ENCODE results near the gene MRGPRD.

DNA sequence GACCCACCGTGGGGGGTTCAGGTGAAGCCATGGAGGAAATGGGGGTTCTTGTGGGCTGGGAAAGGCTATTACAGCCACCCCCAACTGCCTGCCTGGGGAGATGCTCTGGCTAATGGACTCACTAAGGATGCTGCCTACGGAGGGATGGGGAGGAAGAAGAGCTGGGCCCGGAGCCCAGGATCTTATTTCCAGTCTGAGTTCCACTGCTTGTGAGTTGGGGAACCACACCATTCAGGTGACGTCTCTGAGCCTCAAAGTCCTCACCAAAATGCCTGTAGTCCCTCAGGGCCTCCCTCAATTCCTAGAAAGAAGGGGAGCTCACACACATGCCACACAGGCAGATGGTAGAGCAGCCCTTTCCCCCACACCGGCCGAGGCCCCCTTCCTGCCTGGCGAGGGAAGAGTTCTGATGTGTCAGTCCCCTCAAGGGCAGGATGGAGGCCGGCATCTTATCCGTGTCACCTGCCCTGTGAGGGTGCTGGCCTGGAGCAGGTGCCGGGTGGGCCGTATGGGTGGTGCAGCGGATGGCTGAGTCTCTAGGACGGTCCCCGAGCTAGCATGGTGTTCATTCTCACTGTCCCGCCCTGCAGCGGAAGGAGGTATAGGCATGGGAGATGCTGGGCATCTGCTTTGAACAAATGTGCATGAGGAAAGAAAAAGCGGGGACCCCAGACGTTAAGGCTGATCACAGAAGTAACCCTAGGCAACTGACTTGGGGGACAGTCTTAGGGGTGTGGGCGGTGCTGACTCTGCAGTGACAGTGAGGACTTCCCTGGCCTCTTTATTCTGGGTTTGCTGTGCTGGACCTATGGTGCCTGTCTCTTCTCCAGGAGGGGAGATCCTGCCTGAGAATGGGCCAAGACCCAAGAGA, 16.6 kb upstream of the MRGPRD start:
- TF ChIP-seq, protein P1, sequence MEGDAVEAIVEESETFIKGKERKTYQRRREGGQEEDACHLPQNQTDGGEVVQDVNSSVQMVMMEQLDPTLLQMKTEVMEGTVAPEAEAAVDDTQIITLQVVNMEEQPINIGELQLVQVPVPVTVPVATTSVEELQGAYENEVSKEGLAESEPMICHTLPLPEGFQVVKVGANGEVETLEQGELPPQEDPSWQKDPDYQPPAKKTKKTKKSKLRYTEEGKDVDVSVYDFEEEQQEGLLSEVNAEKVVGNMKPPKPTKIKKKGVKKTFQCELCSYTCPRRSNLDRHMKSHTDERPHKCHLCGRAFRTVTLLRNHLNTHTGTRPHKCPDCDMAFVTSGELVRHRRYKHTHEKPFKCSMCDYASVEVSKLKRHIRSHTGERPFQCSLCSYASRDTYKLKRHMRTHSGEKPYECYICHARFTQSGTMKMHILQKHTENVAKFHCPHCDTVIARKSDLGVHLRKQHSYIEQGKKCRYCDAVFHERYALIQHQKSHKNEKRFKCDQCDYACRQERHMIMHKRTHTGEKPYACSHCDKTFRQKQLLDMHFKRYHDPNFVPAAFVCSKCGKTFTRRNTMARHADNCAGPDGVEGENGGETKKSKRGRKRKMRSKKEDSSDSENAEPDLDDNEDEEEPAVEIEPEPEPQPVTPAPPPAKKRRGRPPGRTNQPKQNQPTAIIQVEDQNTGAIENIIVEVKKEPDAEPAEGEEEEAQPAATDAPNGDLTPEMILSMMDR (IDR thresholded peaks at IDR 0.05; ENCODE audit: borderline replicate concordance, extremely low read depth, low read length, poor library complexity, severe bottlenecking): no peak
- no peak for TF ChIP-seq EZH2 (IDR thresholded peaks at IDR 0.05; ENCODE audit: borderline replicate concordance, low read depth, low read length, severe bottlenecking)
